GM21825 (cell line): ENCODE results near the gene ULK4.
"Not testable (repeated sequence)": the region's sequence is repeated elsewhere in the genome, so short reads cannot be mapped to it uniquely, and the experiment has no call there.

Experiments
- ATAC-seq: cut with Tn5 transposase; IDR thresholded peaks from one replicate; pipeline ENCODE4 v1.9.1; 2021; ENCODE audit warnings: mild to moderate bottlenecking, moderate library complexity; ENCODE audit not compliant: unreplicated experiment

ULK4 gene

DNA sequence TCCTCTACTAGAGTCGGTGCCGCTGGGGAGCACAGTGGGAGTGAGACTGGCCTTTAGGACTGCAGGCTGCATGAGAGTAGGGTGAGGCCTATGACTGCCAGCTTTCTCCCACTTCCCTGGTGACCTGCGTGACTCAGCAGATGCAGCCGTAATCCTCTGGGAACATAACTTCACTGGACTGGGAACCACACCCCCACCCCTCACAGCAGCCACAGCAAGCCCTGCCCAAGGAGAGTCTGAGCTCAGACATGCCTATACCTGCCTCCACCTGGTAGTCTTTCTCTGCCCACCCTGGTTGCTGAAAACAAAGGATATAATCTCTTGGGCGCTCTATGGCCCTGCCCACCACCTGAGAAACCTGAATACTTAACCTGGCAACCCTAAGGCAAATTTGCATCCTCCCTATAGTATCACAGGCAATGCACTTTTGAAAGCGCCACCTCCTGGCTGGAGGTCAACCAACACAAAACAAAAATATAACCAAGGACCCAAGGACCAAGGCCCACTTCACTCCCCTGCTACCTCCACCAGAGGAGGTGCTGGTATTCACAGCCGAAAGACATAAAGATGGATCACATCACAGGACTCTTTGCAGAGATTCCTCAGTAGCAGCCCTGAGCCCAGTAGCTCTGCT is 453.7 kb downstream of the ULK4 start:
- no peak for ATAC-seq

DNA sequence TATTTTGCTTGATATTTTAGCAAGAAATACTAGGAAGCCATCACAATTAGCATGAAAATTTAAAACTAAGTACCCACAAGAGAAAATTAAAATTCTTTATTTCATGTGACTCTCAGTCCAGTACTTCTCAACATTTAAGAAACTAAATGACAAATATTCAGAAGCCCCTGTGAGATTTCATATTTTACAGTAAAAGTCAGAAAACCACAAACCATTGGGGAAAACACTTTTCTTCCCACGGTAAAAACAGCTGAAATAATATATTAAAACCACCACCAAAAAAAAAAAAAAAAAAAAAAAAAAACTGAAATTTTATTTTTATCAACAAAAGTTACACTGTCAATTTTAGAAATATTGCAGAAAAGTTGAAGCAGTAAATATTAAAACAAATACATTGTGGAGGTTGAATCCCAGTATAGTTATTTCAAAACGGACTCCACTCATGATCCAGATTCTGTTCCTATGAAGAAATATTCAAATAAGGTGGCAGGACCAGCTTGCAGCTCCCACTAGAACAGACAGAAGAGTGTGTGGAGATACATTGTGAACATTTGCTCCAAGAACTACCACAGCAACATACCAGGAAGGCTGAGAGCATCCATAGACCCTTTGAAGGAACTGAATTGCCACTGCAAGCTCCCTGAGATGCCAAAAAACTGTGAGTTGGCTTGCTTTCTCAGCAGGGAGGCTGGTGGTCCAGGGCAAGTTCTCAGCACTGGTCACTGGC is 454.4 kb downstream of the ULK4 start:
- no peak for ATAC-seq

DNA sequence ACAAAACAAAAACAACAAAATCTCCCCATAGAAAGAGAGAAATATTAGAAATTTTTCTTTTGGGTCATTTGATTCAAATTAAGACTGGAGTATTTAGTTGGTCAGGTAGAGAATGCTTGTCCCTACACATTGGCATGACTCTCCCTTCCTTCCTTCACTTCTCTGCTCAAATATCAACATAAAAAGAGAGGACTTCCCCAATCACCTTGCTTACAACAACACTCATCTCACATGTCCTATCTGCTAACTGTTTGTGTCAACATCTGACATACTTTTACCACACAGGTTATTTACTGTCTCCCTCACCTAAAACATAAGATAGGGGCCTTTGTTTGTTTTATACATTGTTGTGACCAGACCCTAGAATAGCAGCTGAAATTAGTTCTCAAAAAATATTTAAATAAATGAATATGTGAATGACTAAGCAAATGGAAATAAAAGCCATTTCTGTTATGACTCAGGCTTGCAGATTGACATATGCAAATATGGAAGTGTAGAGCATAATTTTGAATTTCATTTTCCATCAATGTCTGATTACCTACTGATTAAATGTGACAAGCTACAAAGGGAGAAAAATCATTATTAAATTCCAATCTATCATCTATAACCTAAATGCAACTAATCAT is 457.8 kb downstream of the ULK4 start:
- no peak for ATAC-seq

DNA sequence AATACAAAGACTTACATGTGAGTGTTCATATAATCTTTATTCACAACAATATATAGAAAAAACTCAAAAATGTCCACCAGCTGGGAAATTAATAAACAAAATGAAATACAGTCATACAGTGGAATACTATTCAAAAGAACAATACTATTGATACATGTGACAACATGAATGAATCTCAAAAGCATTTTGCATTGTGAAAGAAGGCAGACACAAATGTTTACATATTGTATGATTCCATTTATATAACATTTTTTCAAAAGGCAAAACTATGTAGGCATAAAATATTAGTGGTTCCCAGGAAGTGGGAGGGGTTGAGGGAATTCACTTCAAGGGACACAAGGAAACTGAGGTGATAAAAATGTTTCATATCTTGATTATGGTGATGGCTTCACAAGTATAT is 459.4 kb downstream of the ULK4 start:
- ATAC-seq: no peak

DNA sequence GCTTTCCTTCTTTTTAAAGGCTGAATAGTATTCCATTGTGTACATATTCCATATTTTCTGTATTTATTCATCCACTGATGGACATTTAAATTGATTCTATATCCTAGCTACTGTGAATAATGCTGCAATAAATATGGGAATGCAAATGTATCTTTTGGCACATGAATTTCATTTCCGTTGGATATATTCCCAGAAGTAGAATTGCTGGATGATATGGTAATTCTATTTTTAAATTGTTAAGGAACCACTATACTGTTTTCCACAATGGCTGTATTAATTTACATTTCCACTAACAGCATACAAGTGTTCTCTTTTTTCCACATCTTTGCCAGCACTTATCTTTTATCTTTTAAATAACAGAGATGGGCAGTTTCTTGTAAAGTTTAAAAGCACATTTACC is 459.9 kb downstream of the ULK4 start:
- ATAC-seq: no peak

DNA sequence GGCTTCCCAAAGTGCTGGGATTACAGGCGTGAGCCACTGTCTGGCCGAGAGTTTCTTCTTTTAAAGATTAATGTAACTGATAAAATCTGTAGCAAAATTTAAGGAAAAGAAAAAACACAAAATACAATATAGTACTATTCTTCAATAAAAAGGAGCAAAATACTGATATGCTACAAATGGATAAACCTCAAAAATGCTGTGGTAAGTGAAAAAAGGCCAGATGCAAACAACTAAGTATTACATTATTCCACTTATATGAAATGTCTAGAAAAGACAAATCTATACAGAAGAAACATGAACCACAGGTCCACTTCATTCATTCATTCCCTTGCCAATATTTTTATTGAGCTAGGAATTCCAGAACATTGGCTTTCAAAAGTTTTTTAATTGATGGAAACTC is 463.1 kb downstream of the ULK4 start:
- no peak for ATAC-seq

DNA sequence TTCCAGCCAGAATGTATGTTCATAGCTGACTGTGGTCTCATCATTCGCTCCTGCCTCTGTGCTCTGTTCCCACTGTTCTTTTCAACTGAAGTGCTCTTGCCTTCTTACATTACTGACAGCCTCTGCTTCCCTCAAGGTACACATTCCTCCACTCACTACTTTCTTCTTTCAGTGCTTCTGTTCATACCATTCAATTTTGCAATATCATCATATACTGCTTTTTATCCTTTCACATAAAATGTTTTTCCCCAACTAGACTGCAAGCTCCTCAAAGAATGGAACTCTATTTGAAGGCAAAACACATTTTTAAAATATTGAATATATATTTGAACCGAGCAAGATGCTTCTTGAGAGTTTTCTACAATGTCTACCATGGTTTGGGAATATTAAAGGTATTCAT is 471.5 kb downstream of the ULK4 start:
- no peak for ATAC-seq

DNA sequence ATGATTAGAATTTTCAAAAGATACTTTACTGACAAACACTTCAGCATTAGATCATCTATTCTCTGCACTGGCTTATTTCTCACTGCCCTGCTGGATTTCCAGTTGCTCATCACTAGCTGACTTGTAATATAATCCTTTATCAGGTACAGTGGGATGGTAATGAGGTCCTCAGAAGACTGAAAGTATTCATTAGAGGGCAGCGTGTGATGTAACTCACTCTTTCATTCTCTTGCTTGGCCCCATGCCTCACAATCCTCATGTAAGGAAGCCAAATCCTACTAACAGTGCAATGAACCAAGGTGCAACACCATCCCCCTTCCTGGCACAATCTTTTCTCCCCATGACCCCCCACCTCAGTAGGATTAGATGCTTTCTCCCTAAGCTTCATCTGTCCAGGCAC is 472.7 kb downstream of the ULK4 start:
- ATAC-seq: no peak

DNA sequence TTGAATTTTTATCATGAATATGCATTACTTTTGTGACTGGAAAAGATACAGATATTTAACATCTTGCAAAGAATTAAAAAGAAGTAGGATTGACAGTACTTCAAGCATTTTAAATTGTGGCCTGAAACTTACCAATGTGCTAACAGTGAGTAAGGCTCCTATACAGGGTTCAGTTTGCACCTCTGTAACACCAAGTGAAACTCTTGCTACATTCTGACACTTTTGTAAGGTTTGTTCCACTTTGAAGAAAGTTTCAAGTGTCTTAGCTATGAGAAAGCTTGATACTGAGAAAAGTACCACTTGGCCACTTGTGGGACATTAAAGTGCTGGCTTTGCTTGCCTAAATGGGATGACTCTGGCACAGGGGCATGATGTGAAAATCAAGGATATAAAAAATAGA is 473.4 kb downstream of the ULK4 start:
- no peak for ATAC-seq

DNA sequence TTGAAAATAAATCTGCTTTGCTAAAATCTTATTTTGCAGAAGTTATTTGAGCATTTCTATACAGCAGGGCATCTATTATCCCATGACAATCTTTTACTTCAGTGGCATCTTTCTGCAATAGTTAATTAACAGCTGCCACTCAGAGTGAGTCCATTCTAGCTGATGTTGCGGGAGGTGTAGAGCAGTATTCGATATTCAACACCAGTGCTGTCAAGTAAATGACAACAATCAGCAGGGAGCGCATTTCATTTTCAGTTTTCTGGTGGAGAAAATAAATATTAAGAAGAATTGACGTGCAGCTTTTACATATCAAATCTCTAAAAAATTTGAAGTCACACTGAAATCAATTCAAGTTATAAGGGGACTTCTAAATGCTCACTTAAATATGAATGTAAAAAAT is 476.4 kb downstream of the ULK4 start:
- no peak for ATAC-seq

DNA sequence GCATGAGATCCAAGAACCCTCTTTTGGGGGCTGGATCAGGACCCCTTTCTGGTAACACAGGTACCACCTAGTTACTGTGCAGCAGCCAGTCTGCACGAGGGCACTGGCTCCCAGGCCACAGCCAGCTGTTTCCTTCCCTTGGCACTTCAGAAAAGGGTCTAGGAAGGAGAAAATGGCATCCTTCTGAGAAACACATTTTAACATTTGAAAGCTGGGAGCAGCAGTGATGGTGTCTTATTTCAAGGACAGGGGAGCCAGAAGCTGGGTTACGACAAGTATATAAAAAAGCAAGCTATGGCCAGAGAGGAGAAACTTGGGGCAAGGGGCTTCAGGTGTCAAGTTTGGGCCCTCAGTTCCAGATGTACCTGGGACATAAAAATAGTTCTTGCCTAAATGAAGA is 479.8 kb downstream of the ULK4 start:
- ATAC-seq: no peak

DNA sequence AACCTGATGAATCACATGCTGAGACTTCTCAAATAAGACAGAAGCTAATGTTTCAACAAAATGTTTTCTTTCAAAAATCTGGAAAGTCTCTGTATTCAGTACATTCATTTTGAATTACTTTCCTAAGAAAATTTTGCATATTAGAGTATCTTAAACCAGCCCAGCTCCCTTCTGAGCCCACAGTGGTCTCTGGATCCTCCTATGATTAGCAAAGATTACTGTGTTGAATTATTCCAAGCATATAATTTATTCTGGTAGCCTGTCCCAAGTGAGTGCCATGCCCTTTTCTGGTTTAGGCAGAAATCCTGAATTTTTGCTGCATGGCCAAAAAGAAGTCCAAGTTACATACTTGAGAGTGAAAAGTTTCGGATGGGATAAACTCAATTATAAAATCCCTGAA is 483.6 kb downstream of the ULK4 start:
- no peak for ATAC-seq

DNA sequence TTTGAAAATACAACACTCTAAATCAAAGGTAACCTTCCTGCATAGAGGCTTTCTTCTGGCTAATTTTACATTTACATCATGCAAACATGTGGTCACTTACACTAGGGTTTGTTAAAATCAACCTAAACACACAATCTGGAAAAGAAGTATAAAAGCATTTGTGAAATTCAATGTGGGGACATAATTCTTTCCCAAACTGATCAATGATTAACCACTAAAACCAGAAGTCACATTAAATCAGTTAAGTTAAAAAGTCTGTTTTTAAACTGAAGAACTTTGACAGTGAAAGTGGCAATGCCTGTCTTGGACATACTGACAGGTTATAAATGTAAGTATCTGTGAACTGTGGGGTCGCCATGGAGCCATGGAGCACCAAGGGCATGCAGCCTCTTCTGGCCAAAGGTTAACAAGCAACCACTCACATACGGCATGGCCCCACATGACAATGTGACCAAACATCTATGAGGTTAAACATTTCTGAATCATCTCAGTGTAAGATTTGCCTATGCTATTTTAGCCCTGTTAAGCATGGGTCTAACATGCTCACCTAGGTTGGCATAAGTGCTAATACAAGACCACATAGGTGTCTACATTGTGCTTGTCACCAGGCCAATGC is 484.4 kb downstream of the ULK4 start:
- ATAC-seq: no peak

DNA sequence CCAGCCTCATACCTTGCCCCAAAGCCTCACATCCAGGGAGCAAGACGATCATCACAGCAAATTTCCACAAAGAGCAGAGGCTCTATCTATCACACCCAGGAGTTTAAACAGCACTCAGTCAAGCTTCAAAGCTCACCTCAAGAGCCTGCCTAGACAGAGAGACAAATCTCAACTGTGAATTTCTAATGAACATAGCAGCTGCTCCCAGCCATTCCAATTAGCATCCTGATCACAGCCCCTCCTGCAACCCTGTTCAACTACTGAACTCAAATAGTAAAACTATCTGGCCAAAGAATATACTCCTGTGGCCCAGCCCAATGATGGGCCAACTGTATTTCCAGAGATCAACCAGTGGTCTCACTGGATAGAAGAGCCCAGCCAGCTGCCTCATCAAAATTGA is 492.8 kb downstream of the ULK4 start:
- no peak for ATAC-seq

DNA sequence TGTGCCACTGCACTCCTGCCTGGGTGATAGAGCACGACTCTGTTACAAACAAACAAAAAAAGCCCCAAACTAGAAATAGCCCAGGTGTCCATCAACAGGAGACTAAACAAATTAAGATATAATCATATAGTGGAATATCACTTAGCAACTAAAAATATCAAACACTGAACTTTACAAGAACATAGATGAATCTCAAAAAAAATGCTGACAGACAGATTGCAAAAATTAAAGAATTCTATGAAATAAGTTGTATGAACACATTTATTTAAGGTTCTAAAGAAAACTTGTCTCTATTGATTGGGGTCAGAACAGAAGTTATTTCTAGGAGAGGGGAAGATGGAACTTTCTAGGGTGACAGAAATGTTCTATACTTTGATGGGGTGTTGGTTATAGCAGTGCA is 494.4 kb downstream of the ULK4 start:
- no peak for ATAC-seq

DNA sequence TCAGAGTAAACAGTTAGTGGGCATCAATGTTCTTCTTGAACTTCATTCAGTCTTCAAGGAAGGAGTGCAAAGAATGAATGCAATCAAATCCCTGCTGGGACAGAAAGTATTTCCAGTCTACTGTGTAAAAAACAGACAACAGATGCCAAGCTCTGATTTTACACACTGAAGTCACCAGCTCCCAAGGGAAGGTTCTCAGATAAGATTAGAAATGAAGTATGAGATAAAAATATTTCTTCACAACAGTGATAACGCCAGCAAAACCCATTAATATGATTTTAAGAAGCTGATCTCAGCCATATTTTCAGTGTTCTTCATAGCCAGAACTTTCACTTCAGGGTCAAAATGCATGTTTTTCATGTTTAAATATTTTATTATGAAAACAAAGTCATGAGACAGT is 497.0 kb downstream of the ULK4 start:
- ATAC-seq: no peak

DNA sequence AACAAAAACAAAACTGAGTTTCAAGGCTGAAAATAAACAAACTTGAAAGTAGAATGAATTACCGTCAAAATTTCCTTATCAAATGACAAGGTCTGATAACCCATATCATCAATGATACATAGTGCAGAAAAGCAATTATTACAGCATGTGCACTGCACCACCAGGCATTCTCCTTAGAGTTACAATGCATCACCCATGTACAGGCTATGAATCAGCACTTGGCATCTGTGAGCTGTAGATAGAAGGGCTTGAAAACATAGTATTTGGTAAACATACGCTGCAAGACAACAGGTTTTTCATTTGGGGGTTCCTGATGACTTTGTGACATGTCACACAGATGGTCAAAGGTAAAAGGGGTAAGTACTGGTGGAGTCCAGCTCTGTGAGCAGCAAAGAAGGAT is 497.5 kb downstream of the ULK4 start:
- no peak for ATAC-seq

DNA sequence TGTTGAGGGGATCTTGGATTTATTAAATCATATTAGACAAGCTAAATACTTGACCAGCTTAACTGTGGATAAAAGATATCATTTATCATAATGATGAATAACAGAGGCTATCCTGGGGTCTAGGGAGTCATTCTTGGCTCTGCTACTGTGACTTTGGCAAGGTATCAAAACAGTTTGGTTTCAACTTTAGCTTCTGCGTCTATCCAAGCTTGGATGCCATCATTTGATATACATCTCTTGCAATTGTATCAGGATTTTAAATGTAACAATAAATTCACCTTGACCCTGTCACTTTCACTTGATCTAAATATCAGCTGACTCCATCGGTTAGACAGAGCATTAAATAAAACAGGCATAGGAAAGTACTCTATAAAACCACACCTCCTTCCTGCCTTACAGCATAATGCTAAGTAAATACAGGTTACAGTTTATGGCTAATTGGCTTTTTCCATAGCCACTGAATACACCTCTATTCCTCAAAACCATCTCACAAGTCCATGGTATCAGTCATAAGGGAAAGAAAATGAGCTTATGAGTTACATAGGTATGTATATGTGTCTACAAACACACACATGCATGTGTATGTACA is 499.7 kb downstream of the ULK4 start:
- no peak for ATAC-seq

DNA sequence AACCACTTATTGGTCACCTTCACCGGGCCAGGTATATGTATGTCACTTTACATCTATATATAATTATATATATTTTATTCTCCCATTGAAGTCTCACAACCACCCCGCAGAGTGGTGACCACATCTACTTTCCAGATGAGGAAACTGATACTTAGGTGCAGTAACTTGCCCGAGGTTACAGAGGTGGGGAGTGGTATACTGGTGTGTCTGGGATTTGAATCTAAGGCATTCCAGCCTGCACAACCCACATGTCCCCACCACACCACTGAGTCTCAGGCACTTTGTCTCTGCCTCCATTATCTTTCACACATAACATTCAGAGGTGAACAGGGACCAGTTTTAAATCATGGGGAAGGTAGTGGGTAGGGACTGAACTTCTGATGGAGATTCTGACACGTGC is 501.2 kb downstream of the ULK4 start:
- no peak for ATAC-seq

DNA sequence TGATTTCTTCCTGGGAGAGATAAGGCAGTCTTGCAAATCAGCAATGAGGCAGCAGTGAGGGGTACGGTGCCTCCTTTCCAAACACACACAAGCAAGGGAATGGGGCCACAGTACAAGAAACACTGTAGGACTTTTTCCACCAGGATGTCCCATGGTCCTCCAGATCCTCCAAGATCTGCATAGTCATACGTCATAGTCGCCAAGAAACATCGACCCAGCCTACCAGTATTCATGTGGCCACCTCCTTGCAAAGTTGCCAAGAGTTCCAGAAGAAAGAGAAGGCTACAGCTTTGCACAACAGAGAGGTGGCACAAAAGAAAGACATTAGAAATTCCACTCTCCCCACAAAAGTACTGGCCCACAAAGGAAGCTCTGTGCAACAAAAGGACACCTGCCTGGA is 504.7 kb downstream of the ULK4 start:
- no peak for ATAC-seq

DNA sequence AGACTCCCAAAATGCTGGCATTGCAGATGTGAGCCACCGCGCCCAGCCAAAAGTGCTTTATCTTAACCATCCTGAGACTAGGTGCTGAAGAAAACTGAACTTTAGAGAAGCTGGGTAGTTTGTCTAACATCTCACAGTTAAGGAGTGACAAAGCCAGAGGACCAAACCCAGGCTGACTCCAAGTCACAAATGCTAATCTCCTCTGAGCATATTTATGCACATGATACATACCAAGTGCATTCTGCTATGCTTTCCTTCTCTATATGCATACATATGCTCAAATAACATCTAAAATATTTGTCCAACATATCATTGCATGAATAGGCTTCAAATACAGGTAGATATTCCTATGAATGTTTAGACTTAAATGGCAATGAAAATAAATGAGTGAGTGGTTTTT is 505.7 kb downstream of the ULK4 start:
- no peak for ATAC-seq

DNA sequence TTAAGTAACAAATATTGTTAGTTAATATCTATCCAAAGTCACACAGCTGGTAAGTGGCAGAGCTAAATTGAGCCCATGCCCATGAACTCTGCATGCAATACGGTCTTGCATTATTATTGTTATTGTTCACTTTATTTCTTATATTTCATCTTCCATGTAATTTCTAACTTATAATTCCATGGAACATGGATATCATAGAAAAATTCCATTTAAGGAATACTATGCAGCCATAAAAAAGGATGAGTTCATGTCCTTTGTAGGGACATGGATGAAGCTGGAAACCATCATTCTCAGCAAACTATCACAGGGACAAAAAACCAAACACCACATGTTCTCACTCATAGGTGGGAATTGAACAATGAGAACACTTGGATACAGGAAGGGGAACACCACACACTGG is 508.3 kb downstream of the ULK4 start:
- not testable (repeated sequence) for ATAC-seq
